ENCODE results near the gene EBLN1. TPM values are rescaled to one million over a fixed set of nuclear protein-coding genes. Genes with fewer than 3 reads are reported as not detected.

EBLN1 gene
- total and polyA plus RNA-seq, 2 of the 13 experiments (the other 11 are each of a cell fraction or from before 2014, with no cell fraction given) = not detected

GRCh38 chr10:22210267-22210666 is 7.5 kb downstream of the EBLN1 start:
- POLR2A ChIA-PET = no interaction called here

More at GRCh38 chr10:22210267-22210666, 7.5 kb downstream of the EBLN1 start:
- Histone ChIP-seq H3K4me3 (replicated peaks in 1 of 3; ENCODE audit: insufficient read depth in 1 of 3, low read depth in 2 of 3, low read length in 3 of 3) (no peak overlapping the region), H3K4me1 (ENCODE audit: insufficient read depth, low read length) (no peaks in the 10 kb centered on the region), H3K9ac (ENCODE audit: insufficient read depth, low read depth, low read length) (no peak overlapping the region), H3K9me3 (ENCODE audit: low read length) (no peaks in the 10 kb centered on the region), H3K27ac (ENCODE audit: extremely low read length, insufficient read depth, low read length) (no peak overlapping the region), H3K36me3 (replicated peaks in 1 of 2; ENCODE audit: control insufficient read depth in 1 of 2, insufficient read depth in 2 of 2, low read length in 2 of 2) (no peaks in the 10 kb centered on the region), H4K20me1 (ENCODE audit: insufficient read depth, low read length) (no peaks in the 10 kb centered on the region), H2AFZ (ENCODE audit: low read length) (no peak overlapping the region), H3K79me2 (ENCODE audit: insufficient read depth, low read length) (no peaks in the 10 kb centered on the region), H3K27me3 (ENCODE audit: control insufficient read depth in 1 of 2, insufficient read depth in 2 of 2, low read length in 2 of 2) (peaks cover 0 to 5% of the 10 kb centered on the region in 2 experiments; a peak in 1 of 5 replicates), H3K4me2 (ENCODE audit: low read depth, low read length) (no peak overlapping the region)
- CTCF ChIA-PET (ENCODE audit: low intra/inter-chr PET ratio, low total read pairs) = no interaction called here
- BruUV-seq (replicated peaks) = no TSS peak
- DNase-seq (ENCODE audit: low spot score) (no peak), ATAC-seq (no peak), FAIRE-seq (no peak)
- TF ChIP-seq FOXO4 (CRISPR knock-in tag; conservative IDR thresholded peaks at IDR 0.05) (no peak), PBX2 (CRISPR knock-in tag; IDR thresholded peaks at IDR 0.05) (no peak), CEBPB (IDR thresholded peaks at IDR 0.05; ENCODE audit: borderline replicate concordance, low read depth, low read length) (peak; percentile 82), TBP (CRISPR knock-in tag; IDR thresholded peaks at IDR 0.05) (no peak), ZNF558 (CRISPR knock-in tag; IDR thresholded peaks at IDR 0.05; ENCODE audit: borderline replicate concordance) (no peak), SMAD3 (CRISPR knock-in tag; IDR thresholded peaks at IDR 0.05) (no peak), POGK (CRISPR knock-in tag; conservative IDR thresholded peaks at IDR 0.05) (no peak)
- WGBS (ENCODE audit: low lambda C conversion rate) = 19% methylated on average over 5 of the region's 5 CpGs
- intact Hi-C loops (cut with micrococcal nuclease; ENCODE audit: unreplicated experiment) = no loop called here
- in situ Hi-C loops (cut with HindIII; ENCODE audit: extremely low pct_ligation_motif_present, low pct_unique_long_range_greater_than_20kb) = no loop called here
